OCI-LY1 (cell line): ENCODE data around the gene GMPPA.

Experiments used
- H2AFZ ChIP-seq: fragments of 200-600 bp; sonication (generic), shearing (Covaris generic); 2 replicates; pipeline ENCODE4 v1.6.0; 2014; ENCODE audit warnings: antibody characterized with exemption, mild to moderate bottlenecking, low read length
- H3F3A ChIP-seq: fragments of 200-600 bp; sonication (generic), shearing (Covaris generic); 2 replicates; pipeline ENCODE4 v1.6.0; 2014; ENCODE audit warnings: mild to moderate bottlenecking, antibody characterized with exemption, low read length, moderate library complexity; ENCODE audit not compliant: insufficient read depth
- H3K27ac ChIP-seq: fragments of 200-600 bp; sonication (generic); 2 replicates; pipeline ENCODE4 v1.5.1; 2014; ENCODE audit warnings: low read length, mixed run types, mild to moderate bottlenecking, low read depth; ENCODE audit not compliant: poor library complexity, severe bottlenecking
- H3K27me3 ChIP-seq: fragments of 200-600 bp; sonication (generic); 2 replicates; pipeline ENCODE4 v1.6.0; 2014; ENCODE audit warnings: antibody characterized with exemption, mild to moderate bottlenecking, low read length, moderate library complexity; ENCODE audit not compliant: insufficient read depth
- H3K36me3 ChIP-seq: fragments of 200-600 bp; sonication (generic); 2 replicates; pipeline ENCODE4 v1.6.1; 2014; ENCODE audit warnings: mild to moderate bottlenecking, antibody characterized with exemption, low read length, moderate library complexity, mixed read lengths; ENCODE audit not compliant: insufficient read depth
- H3K4me1 ChIP-seq: fragments of 200-600 bp; sonication (generic); 2 replicates; pipeline ENCODE4 v1.5.1; 2014; ENCODE audit warnings: mild to moderate bottlenecking, low read length, moderate library complexity; ENCODE audit not compliant: insufficient read depth, severe bottlenecking
- H3K4me2 ChIP-seq: fragments of 200-600 bp; sonication (generic), shearing (Covaris generic); 2 replicates; pipeline ENCODE4 v1.6.1; 2014; ENCODE audit warnings: low read length
- H3K4me3 ChIP-seq: fragments of 200-600 bp; sonication (generic); 2 replicates; pipeline ENCODE4 v1.5.1; 2014; ENCODE audit warnings: low read length, low read depth, mild to moderate bottlenecking, mixed read lengths; ENCODE audit not compliant: poor library complexity, severe bottlenecking
- H3K79me2 ChIP-seq: fragments of 200-600 bp; shearing (Covaris generic); 2 replicates; pipeline ENCODE4 v1.6.1; 2016; ENCODE audit warnings: mixed run types, low read length, mixed read lengths; ENCODE audit not compliant: insufficient read depth
- H3K9ac ChIP-seq: fragments of 200-600 bp; sonication (generic), shearing (Covaris generic); 2 replicates; pipeline ENCODE4 v1.6.1; 2014; ENCODE audit warnings: mild to moderate bottlenecking, low read length, mixed read lengths
- H3K9me2 ChIP-seq: fragments of 200-600 bp; sonication (generic), shearing (Covaris generic); 2 replicates; pipeline ENCODE4 v1.6.1; 2014; ENCODE audit warnings: low read depth, mild to moderate bottlenecking, low read length, mixed read lengths
- H3K9me3 ChIP-seq: fragments of 200-600 bp; shearing (Covaris generic); 2 replicates; pipeline ENCODE4 v1.6.1; 2014; ENCODE audit warnings: low read length, mixed read lengths
- H4K20me1 ChIP-seq: fragments of 200-600 bp; sonication (generic), shearing (Covaris generic); 2 replicates; pipeline ENCODE4 v1.6.0; 2016; ENCODE audit warnings: mild to moderate bottlenecking, low read length; ENCODE audit not compliant: insufficient read depth
- CTCF ChIP-seq: fragments of 200-600 bp; sonication (generic), shearing (Covaris generic); IDR thresholded peaks from 2 replicates; pipeline ENCODE4 v1.5.1; 2017; ENCODE audit warnings: mild to moderate bottlenecking, antibody characterized with exemption, low read length, moderate library complexity, mixed read lengths
- EZH2 ChIP-seq: fragments of 200-600 bp; sonication (generic), shearing (Covaris generic); IDR thresholded peaks from 2 replicates; pipeline ENCODE4 v1.8.0; 2017; ENCODE audit warnings: borderline replicate concordance, mixed run types, mild to moderate bottlenecking, antibody characterized with exemption, low read length, moderate library complexity, mixed read lengths

GMPPA gene

GRCh38 chr2:219480004-219480403 is 18.7 kb upstream of the GMPPA start:
- H3K4me2 ChIP-seq = no peak overlapping the region
- H3K27ac ChIP-seq = no peak overlapping the region
- no peaks in the 10 kb centered on the region for H3K36me3 ChIP-seq
- no peaks in the 10 kb centered on the region for H3F3A ChIP-seq
- no peak overlapping the region for H2AFZ ChIP-seq
- H4K20me1 ChIP-seq = no peaks in the 10 kb centered on the region
- no peak overlapping the region for H3K4me3 ChIP-seq
- no peaks in the 10 kb centered on the region for H3K9me2 ChIP-seq
- H3K9me3 ChIP-seq = no peaks in the 10 kb centered on the region
- no peaks in the 10 kb centered on the region for H3K79me2 ChIP-seq
- TF ChIP-seq CTCF (no peak), EZH2 (no peak)
- H3K27me3 ChIP-seq = 0 out of 2 replicates have a peak, but pooled peaks cover 7% of the 10 kb centered on the region
- no peaks in the 10 kb centered on the region for H3K4me1 ChIP-seq
- no peak overlapping the region for H3K9ac ChIP-seq

- Histone ChIP-seq H4K20me1 (no peaks in the 10 kb centered on the region), H3K4me1 (no peaks in the 10 kb centered on the region), H3K4me3 (no peak overlapping the region), H3K9me2 (no peaks in the 10 kb centered on the region), H3K79me2 (no peaks in the 10 kb centered on the region), H3K9me3 (no peaks in the 10 kb centered on the region), H3K27ac (no peak overlapping the region), H3K4me2 (no peak overlapping the region), H2AFZ (no peak overlapping the region), H3K36me3 (no peaks in the 10 kb centered on the region), H3K9ac (no peak overlapping the region), H3F3A (no peaks in the 10 kb centered on the region), H3K27me3 (0 out of 2 replicates have a peak, but pooled peaks cover 7% of the 10 kb centered on the region)
- TF ChIP-seq EZH2 = no peak
- no peak for TF ChIP-seq CTCF
Measured at GRCh38 chr2:219482674-219483405, 15.9 kb upstream of the GMPPA start.

GRCh38 chr2:219483451-219484342 is 15.0 kb upstream of the GMPPA start:
- no peaks in the 10 kb centered on the region for H3K79me2 ChIP-seq
- no peak overlapping the region for H2AFZ ChIP-seq
- H4K20me1 ChIP-seq = no peaks in the 10 kb centered on the region
- no peaks in the 10 kb centered on the region for H3K9me3 ChIP-seq
- no peaks in the 10 kb centered on the region for H3K9me2 ChIP-seq
- H3K9ac ChIP-seq = no peak overlapping the region
- H3K4me1 ChIP-seq = no peaks in the 10 kb centered on the region
- TF ChIP-seq EZH2 = no peak
- TF ChIP-seq CTCF = no peak
- no peak overlapping the region for H3K4me2 ChIP-seq
- no peaks in the 10 kb centered on the region for H3F3A ChIP-seq
- no peak overlapping the region for H3K4me3 ChIP-seq
- H3K36me3 ChIP-seq = no peaks in the 10 kb centered on the region
- 0 out of 2 replicates have a peak, but pooled peaks cover 7% of the 10 kb centered on the region for H3K27me3 ChIP-seq
- H3K27ac ChIP-seq = no peak overlapping the region
